HG03460 (cell line): Measurements from ENCODE around the gene RELL2.

Source experiments
- ATAC-seq: cut with Tn5 transposase; IDR thresholded peaks from one replicate; pipeline ENCODE4 v1.9.1; 2021; ENCODE audit not compliant: unreplicated experiment

Gene RELL2

DNA sequence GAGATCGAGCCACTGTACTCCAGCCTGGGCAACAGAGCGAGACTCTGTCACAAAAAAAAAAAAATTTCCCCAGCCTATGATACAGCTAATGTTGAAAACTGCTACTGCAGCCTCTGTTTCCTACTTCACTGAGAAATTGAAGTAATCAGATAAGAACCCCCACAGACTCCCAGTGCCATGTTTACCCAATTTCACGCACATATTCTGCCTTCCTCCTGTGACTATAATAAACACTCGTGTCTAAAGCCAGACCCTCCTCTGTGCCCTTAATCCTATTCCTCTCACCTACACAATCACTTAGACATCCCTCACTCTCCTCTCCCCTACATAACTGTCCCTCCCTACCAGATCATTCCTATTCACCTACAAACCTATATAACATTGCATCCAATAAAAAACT lies 38.9 kb downstream of the RELL2 start:
- ATAC-seq: no peak

GRCh38 chr5:141677415-141677814 lies 40.6 kb downstream of the RELL2 start:
- ATAC-seq: no peak

DNA sequence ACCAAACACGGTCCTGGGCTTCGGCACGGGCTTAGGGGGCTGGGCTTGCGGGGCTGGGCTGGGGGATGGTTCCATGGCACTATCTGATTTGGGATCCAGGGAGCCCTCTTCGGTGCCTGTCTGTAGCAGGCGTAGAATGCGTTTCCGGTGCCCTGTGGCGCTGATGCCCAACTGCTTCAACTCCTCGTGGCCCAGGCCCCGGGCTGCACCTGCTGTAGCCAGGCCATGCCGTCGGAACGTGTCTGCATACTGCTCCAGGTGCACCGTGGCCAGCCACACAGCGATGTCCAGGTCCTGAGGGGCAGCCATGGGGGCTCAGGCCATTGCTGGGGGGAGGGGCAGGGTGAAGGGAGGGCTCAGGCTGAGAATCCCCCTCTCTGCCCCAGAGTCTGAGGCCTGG lies 43.4 kb downstream of the RELL2 start:
- ATAC-seq: no peak

DNA sequence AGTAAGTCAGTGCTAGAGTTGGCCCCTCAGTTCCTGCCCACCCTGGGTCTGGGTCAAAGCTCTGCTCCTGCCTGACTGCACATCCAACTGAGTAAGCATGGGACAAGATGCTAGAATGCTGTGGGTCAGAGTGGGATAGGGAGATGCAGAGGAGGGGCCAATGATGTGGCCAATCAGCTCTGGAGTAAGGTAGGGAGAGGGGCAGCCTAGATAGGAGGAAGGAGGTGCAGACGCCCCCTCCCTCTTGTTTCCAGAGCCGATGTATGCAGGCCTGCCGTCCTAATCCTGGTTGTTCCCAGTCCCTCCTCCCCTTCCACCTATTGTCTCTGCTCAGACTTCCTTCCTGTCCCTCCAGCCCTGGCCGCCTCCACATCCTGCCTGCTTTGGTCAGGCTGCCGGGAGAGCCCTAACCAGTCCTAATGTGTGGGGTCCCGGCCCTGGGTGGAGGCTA lies 44.0 kb downstream of the RELL2 start:
- ATAC-seq: no peak

DNA sequence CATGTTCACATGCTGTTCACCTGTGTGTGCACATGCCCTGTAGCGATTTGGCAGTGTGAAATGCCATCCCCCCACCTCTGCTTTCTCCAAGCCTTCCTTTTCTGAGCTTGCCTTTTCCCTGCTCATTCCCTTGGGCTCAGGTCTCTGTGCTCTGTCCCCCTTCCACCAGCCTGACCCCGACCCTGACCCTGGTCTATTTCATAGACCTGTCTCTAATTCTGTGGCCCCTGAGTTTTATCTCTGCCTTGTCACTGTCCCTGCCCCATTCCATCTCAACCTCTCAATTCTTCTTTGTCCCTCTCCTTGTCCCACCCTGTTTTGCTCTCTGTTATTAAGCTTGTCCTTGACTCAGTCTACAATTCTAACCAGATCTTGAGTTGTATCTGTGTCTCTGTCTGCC lies 44.5 kb downstream of the RELL2 start:
- ATAC-seq: no peak

GRCh38 chr5:141681695-141682641 lies 45.2 kb downstream of the RELL2 start, which contains the start of gene ARAP3:
Gene ARAP3, minus strand, starts transcription at chr5:141682230. Its CDS starts 1,744 bp downstream, at chr5:141680486.
- ATAC-seq: no peak

- ATAC-seq: no peak
Measured at GRCh38 chr5:141683596-141684141, 46.9 kb downstream of the RELL2 start.

DNA sequence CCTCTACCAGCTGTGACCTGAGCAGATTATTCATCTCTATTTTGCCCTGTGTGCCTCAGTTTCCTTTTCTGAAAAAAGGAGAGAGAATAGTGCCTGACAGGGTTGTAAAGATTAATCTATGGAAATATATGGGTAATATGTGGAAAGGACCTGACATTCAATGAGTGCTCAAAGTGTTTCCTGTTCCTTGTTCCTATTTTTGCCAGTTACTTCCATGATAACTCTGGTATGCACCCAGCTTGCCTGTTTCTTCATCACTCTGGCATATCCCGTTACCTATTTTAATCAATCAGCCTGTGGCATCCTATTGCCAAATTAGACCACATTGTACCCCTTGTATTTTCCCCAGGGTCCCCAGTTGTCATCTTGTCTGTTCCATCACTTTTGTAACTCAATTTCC lies 48.8 kb downstream of the RELL2 start:
- no peak for ATAC-seq

- no peak for ATAC-seq
Measured at GRCh38 chr5:141686648-141687416, 50.0 kb downstream of the RELL2 start.
